Activated CD4-positive, alpha-beta T cell treated with anti-CD3 and anti-CD28 coated beads, Interleukin-2, Interleukin-4, amounts not matched to agents 100 ng/mL and 50 ng/mL, durations not matched to agents 16 hours and 8 hours (primary cell): ENCODE measurements around the gene ZBTB37.
"Not testable (repeated sequence)": the region's sequence is repeated elsewhere in the genome, so short reads cannot be mapped to it uniquely, and the experiment has no call there.

ENCODE experiments used
- DNase-seq: peaks from one replicate; pipeline ENCODE4 v3.0.0-alpha.2; 2020; ENCODE audit warnings: low spot score

The ZBTB37 gene, protein sequence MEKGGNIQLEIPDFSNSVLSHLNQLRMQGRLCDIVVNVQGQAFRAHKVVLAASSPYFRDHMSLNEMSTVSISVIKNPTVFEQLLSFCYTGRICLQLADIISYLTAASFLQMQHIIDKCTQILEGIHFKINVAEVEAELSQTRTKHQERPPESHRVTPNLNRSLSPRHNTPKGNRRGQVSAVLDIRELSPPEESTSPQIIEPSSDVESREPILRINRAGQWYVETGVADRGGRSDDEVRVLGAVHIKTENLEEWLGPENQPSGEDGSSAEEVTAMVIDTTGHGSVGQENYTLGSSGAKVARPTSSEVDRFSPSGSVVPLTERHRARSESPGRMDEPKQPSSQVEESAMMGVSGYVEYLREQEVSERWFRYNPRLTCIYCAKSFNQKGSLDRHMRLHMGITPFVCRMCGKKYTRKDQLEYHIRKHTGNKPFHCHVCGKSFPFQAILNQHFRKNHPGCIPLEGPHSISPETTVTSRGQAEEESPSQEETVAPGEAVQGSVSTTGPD

DNA sequence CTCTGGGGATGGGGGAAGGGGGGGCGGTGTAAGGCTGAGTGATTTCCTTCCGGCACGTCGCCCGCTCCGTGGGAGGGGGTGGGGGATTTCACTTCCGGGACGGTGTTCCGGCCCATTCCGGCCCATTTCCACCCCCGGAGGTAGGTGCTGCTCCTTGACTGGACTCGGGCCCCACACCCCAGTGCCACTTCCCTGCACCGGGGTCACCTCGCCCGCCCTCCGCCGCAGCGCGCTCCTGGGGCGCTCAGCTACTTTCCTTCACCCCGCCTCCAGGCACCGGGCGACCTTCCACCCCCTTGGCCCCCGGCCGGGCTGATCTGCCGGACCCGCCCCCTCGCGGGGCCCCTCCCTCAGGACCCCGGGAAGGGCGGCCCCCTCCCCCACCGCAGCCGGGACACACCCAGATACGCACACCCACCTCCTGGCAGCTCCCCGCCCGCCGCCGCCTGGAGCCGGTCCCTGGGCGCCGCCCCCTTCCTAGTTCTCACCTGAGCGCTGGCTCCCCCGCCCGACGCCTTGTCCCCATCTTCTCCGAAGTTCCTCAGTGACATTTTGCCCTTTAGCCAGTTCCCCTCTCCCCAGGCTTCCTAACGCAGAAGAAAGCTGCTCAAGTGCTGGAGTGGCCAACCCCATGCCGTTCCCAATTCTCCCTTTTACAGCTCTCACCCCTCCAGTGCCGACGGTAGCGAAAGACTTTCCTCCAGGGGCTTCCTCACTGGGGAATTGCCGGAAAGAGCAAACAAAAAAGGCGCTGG is at the start of gene ZBTB37:
TSS of gene ZBTB37 (plus strand) at position 115 of the 755 bp plus-strand sequence. CDS start 1,846 bp downstream, outside the sequence.
- peak; percentile 96 for DNase-seq

DNA sequence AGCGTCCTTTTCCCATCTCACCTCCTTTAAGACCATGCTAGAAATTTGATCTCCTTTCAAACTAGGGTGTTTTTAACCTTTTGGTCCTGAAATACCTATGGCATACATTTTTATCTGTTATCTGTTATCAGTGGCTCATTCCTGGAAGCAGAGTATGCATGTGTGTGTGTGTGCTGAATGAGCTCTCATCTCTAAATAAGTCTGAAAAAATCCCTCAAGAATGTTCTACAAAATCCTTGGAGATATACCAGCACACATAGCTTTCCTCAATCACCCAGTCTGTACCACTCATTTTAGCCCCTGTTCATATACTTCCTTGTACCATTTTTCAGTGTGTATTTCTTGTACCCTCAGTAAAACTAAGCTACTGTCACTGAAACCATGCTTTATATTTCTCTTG is 49.7 kb upstream of the ZBTB37 start:
- DNase-seq = no peak

DNA sequence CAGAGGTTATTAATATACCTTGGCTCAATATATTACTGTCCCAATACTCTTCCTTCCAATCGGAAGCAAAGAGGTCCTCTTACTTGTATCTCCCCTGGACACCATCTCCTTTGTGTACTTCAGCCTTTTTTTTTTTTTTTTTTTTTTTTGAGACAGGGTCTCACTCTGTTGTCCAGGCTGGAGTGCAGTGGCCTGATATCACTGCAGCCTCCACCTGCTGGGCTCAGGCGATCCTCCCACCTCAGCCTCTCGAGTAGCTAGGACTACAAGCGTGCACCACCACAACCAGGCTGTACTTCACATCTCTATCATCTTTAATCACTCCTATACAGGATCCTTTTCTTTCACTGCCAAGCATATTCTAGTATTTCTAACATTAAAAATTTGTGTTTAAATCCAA is 46.5 kb upstream of the ZBTB37 start:
- DNase-seq = no peak

DNA sequence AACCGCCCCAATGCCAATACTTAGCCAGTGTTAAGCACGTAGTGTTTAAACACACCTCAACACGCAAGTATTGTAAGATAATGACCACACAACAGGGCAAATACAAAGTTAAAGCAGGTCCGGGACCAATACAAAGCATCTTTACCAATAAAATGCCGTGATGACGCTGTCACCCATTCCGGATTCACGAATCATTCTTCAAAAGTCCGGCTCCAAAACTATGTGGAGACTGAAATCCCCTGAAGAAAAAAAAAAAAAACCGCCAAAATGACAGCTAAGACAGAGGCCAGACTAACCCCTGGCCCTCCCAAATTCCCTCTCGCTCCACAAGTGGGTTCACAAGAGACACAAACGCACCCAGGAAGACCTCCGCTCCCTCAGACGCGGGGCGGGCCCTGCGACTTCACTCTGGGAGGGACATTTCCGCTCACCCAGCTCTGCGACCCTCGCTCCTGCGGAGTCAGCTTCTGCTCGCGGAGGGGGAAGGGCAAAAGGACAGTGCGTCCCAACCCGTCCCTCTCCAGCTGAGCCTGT is 44.3 kb upstream of the ZBTB37 start:
- DNase-seq = peak; percentile 6

DNA sequence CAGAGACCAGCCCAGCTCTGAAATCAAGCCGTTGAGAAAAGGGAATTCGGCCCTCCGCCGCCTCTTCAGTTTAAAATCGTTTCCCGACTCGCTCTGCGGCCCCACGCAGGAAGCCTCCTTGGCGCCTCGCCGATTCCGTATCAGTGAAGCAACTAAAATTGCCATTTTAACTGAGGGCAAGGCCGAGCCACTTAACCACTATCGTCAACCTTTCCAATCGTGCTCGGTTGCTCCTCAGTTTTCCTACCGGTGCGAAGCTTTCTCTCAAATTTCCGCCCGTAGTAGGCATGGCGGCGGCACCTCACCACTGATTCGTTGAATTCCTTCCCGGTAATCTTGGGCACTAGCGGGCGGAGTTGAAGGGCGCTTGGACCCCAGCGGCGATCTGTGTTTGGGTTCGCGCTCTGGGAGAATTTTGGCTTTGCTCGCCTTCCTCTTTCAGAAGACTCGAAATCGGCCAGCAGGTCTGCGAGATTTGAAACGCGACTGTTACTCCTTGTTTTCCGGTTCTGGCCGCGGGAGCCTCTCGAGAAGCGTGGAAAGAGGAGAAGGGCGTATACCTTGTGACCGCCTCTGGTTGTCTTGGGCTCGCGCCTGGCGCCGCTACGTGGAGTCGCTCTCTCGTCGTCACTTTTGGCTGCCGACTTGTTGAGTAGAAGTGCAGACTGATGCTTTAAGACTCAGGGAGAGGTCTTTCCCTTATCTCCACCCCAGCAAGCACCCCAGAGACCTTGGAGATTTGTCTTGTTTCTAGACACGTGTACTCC is 43.7 kb upstream of the ZBTB37 start, which contains the start of the genes CENPL and DARS2:
TSS of gene CENPL (minus strand) at position 569 of the 767 bp plus-strand sequence. CDS start 13,584 bp downstream, outside the sequence.
TSS of gene DARS2 (plus strand) at position 359 of the 767 bp plus-strand sequence. CDS start 557 bp downstream, outside the sequence.
- peak; percentile 96 for DNase-seq

DNA sequence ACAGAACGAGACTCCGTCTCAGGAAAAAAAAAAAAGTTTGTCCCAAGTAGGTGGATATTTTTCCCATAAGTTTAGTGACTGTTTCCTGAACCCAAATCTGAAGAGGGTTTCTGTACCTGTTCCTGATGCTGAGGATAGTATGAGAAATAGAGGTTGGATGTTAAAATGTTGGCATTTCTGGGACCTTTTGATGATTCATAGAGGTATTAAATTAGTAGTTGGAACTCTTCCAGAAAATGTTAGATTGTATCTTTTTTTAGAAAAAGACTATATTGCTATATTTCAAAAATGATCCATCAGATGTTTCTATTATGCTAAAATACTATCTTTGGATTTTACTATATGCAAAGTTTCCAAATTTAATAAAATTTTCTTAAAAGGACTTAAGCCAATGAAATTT is 40.6 kb upstream of the ZBTB37 start:
- no peak for DNase-seq

DNA sequence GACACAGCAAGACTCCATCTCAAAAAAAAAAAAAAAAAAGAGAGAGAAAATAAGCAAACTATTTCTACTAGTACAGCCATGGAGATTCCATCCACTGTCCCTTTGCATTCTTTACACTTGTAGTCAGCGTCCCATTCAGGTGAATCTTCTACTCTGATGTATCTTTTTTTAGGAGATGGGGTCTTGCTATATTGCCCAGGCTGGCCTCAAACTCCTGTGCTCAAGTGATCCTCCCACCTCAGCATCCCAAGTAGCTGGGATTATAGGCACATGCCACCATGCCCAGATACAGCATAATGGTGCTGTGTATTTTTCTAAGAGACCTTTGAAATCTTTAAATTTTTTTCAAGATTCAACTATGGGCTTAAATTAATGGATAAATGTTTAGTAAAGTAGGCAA is 35.4 kb upstream of the ZBTB37 start:
- DNase-seq = no peak

DNA sequence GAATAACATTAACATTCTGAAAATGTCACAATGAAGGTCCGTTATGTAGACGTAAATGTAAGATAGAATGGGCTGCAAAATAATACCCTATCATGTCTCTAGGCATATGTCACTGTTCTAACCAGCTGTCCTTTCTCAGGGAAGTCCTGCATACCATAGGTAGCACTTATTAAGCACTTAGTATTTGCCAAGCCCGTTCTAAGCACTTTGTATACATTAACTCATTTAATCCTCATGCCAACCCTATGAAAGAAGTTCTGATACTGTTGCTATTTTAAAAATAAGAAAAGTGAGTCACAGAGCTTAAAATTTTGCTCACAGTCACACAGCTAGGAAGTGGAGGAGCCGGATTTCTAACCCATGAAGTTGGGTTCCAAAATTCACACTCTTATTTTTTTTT is 16.1 kb upstream of the ZBTB37 start:
- no peak for DNase-seq

DNA sequence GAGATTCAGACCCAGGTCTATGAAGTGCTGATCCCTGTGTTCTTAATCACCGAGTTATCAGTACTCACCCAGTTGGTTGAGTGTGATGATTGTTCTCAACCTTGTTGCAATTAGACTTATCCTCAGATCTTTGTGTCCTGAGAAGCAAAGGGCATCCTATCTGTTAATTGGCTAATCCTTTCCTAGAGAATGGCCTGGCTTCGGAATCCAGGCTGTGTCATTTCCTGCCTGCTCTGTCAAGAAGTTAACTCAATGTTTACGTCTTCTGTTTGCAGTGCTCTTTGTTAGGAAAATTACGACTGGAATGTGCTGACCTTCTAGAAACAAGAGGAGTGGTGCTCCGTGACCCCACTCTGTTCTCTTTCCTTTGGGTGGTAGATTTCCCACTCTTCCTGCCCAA is 15.1 kb upstream of the ZBTB37 start:
- DNase-seq = no peak

DNA sequence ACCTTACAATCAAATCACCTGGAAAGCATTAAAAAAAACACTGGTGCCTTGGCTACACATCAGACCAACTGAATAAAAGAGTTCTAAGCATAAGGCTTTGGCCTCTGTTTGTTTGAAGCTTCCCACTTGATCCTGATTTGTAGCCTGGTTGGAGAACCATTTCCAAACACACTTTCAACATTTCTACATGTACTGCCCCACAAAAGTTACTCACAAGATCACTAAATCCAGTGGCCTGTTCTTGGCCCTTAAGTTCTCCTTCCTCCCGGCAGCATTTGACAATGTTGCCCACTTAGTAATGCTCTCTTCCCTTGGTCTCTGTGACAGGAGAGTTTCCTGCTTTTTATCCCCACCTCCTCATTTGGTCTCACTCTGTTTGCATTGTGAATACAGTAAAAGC is 12.2 kb upstream of the ZBTB37 start:
- DNase-seq = no peak

DNA sequence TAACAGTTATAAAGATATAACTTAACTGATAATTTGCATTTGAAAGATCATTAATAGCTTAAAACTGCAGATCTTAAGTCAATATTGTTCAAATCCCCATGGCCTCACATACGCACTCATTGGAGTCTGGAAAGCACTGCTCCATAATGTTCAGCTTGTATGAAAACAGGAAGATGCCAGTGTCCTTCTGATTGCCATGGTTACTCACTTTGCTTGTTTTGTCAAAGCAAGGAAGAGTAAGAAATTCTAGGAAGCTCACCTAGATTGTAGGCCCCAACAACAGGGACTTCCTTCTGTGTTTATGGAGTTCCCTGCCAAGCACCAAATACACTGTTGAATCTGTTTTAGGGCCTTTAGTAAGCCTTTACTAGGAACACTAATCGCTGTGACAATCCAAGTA is 11.3 kb upstream of the ZBTB37 start:
- no peak for DNase-seq

DNA sequence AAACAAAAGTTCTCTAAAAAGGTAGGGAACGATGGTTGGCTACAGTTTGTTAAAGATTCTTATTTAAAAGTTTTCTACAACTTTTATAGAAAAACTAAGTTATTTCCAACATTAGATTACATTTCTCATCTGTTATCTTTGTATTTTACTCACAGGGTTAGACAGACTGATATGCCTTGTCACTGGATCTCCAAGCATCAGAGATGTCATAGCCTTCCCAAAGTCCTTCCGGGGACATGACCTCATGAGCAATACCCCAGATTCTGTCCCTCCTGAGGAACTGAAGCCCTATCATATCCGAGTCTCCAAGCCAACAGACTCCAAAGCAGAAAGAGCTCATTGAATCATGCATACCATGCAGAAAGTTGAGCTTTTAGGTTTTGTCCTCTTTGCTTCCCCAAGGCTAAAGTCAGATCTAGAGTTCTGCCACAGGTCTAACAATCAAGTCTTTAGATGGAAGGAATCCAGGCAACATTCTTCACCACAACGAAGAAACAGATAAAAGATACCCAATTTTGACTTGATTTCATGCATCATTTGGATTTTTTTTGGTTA is 10.7 kb upstream of the ZBTB37 start:
- DNase-seq = no peak

DNA sequence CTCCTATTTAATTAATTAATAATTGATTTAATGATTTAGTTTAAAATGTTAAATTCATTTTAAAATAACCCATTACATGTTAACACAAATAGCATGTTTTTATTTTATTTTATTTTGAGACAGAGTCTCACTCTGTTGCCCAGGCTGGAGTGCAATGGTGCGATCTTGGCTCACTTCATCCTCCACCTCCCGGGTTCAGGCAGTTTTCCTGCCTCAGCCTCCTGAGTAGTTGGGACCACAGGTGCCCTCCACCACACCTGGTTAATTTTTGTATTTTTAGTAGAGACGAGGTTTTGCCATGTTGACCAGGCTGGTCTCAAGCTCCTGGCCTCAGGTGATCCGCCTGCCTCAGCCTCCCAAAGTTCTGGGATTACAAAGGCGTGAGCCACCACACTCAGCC is 8.6 kb upstream of the ZBTB37 start:
- DNase-seq = not testable (repeated sequence)

DNA sequence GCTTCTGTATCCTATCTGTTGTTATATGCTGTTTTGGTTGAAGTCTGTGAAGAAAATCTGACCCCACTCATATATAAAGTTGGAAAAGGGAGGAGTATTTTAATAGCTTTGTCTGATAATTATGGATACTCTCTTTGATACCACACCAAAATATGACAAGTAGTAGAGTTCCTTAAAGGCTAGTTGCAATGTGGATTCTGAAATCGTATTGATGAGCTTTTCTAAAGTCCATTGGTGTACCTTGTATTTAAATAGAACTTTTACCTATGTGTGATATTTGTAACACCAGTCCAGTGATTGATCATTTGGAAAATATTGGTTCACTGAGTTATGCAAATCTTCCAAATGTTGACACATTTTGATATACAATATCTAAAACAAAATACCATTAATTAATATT is 8.1 kb upstream of the ZBTB37 start:
- DNase-seq = no peak

DNA sequence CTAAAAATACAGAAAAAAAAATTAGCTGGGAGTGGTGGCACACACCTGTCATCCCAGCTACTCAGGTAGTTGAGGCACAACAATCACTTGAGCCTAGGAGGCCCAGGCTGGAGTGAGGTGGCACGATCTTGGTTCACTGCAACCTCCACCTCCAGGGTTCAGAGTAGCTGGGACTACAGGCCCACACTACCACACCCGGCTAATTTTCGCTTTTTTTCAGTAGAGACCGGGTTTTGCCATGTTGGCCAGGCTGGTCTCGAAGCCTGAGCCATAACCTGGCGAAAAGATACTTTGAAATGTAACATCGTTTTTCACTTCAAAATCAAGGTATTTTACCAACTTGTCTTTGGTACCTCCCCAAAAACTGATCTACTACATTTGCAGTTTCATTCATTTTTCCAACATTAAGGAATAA is 6.4 kb upstream of the ZBTB37 start:
- peak; percentile 51 for DNase-seq

DNA sequence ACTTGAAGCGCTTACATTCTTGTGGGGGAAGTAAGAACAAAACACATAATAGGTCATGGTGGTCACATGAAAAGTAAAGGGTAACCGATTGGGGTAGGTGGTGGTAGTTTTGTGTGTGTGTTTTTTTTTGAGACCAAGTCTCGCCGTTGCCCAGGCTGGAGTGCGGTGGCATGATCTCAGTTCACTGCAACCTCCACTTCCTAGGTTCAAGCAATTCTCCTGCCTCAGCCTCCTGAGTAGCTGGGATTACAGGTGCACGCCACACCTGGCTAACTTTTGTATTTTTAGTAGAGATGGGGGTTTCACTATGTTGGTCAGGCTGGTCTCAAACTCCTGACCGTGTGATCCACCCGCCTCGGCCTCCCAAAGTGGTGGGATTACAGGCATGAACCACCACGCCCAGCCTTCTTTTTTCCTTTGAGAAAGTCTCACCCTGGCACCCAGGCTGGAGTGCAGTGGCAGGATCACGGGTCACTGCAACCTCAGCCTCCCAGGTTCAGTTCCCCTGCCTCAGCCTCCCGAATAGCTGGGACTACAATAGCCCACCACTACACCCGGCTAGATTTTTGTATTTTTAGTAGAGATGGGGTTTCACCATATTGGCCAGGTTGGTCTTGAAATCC is 5.9 kb upstream of the ZBTB37 start:
- DNase-seq = peak; percentile 54

DNA sequence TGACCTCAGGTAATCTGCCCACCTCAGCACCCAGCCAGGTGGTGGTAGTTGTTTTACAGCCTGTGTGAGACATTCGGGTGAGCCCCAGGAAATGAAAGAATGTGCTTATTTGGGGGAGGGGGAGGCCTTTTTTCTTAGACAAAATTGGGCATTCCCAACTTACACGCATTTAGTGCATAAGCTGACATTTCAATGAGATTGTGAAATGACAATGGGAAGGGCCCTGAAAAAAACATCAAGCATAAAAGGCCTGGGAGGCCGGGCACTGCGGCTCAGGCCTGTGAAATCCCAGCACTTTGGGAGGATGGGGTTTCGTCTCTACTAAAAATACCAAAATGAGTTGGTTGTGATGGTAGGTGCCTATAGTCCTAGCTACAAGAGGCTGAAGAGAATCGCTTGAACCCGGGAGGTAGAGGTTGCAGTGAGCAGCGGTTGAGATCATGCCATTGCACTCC is 5.4 kb upstream of the ZBTB37 start:
- DNase-seq = no peak

DNA sequence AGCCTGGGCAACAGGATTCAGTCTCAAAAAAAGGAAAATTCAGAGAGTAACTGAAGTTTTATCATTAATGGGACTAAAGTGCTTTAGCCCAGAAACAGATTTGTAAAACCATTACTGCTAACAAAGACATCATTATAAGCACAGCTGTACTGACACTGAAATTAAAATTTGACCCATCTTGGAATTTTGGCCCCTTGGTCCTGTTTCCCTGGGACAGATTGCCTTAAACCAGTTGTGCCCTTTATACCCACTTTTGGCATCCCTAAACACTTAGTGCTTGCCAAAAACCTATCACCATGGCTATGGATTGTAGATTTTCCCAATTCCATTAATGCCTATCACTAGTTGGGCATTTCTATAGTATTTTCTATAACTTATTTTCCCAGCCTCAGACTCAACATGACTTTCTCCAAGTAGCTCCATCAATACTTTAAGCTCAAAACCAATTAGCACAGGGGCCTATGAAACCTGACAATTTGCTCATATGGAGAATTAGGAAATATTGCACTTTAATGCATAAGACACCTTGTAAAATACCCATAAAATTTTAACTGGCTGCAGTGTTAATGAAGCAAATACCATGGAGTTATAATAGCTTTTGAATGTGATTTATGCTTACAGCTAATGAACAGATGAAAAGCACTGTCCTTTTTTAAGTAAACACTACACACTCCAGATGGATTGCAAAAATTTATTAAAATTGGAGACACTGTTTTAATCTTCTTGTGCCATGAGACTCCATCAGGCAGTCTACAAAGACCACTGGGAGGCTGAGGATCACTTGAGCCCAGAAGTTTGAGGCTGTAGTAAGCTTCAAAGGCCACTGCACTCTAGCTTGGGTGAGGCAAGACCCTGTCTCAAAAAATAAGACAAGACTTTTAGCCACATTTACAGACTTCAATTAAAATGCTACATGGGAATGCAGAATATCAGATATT is 4.7 kb upstream of the ZBTB37 start:
- DNase-seq = no peak

DNA sequence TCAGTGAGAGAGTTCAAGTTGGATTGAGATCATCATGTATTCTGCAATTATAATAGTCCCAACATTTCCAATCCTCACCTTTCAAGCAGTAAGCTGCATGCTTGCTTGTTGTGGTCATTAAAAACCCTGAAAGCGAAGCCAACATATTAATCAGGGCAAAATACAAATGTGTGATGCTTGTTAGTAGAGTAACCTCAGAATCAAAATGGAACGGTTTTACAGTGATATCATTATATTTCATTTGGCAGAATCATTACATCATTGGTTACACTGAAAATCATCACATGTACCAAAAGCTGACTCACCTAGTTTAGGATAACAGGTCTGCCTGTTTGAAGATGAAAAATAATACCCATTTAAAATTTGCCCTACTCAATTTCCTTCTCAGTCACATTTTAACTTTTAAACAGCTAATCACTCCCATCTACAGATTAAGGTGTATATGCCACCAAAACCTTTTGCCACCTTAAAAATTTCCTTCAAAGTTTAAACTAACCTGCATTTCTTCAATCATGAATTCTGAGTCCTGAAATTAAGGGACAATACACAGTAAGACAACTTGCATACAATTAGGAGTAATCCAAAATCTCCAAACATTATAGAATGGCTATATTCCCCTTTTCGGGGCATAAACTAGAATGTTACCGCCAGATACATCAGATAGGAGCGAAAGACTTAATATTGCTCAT is 3.9 kb upstream of the ZBTB37 start:
- peak; percentile 28 for DNase-seq
